Natural killer cell (primary cell): ENCODE measurements around the gene TMEM30A. TPM values are rescaled to one million over a fixed set of nuclear protein-coding genes. Genes with fewer than 3 reads are reported as not detected.

Experiments used
- ATAC-seq, 3 donors: fragments of 150-1000 bp in 2 of 3; fragments of 200-7000 bp in 1 of 3; cut with Tn5 transposase; 1 replicate in 1 of 3; 2 replicates in 2 of 3; pipeline ENCODE4 v1.10.0; 2021; ENCODE audit warnings: mild to moderate bottlenecking in 2 of 3, moderate library complexity in 2 of 3
- DNase-seq, 2 donors: peaks; one replicate each; pipeline versions ENCODE4 v3.0.0 to v3.0.0-alpha.2; 2013 to 2021; ENCODE audit warnings: mixed read lengths in 1 of 2
- H3K27ac ChIP-seq: one replicate; pipeline ENCODE4 v1.5.1; 2013; ENCODE audit warnings: mild to moderate bottlenecking, low read length
- H3K27me3 ChIP-seq: one replicate; pipeline ENCODE4 v1.6.1; 2013; ENCODE audit warnings: low read length; ENCODE audit not compliant: control insufficient read depth, insufficient read depth
- H3K36me3 ChIP-seq: one replicate; pipeline ENCODE4 v1.6.1; 2013; ENCODE audit warnings: low read length; ENCODE audit not compliant: control insufficient read depth, insufficient read depth
- H3K4me1 ChIP-seq: one replicate; pipeline ENCODE4 v1.6.1; 2013; ENCODE audit warnings: low read length; ENCODE audit not compliant: control insufficient read depth, insufficient read depth
- H3K4me3 ChIP-seq: one replicate; pipeline ENCODE4 v1.5.1; 2013; ENCODE audit warnings: low read length
- H3K9me3 ChIP-seq: one replicate; pipeline ENCODE4 v1.6.1; 2013; ENCODE audit warnings: low read length; ENCODE audit not compliant: control insufficient read depth, insufficient read depth
- H3K27ac Mint-ChIP-seq, 2 donors: one replicate each; pipeline ENCODE4 v1.8.0; 2022; ENCODE audit warnings: mild to moderate bottlenecking in 2 of 2, mixed read lengths in 2 of 2, moderate library complexity in 1 of 2
- H3K27me3 Mint-ChIP-seq, 2 donors: one replicate each; pipeline ENCODE4 v1.8.0; 2022; ENCODE audit warnings: low read depth in 2 of 2, mixed read lengths in 2 of 2
- H3K36me3 Mint-ChIP-seq: one replicate; pipeline ENCODE4 v1.8.0; 2022; ENCODE audit warnings: mixed read lengths
- H3K4me1 Mint-ChIP-seq, 2 donors: one replicate each; pipeline ENCODE4 v1.8.0; 2022; ENCODE audit warnings: mixed read lengths in 2 of 2
- H3K4me3 Mint-ChIP-seq: one replicate; pipeline ENCODE4 v1.8.0; 2022; ENCODE audit warnings: mild to moderate bottlenecking, moderate library complexity, mixed read lengths
- H3K9me3 Mint-ChIP-seq, 2 donors: one replicate each; pipeline ENCODE4 v1.8.0; 2022; ENCODE audit warnings: mixed read lengths in 2 of 2
- WGBS: methylation state at CpG from one replicate; pipeline ENCODE4 v1.1.7; 2013; ENCODE audit warnings: missing lambda C conversion rate; ENCODE audit not compliant: insufficient coverage; 5-methylcytosine and 5-hydroxymethylcytosine counted together
- intact Hi-C: fragments of 100-400 bp; cut with micrococcal nuclease; formaldehyde crosslinking; loops from one replicate; pipeline ENCODE4 v1.14.2; 2022
- total RNA-seq, 4 donors: library from RNA; stranded (reverse); fragments of 120-200 nt in 1 of 4; gene quantifications; one replicate each; pipeline versions ENCODE4 v1.2.3 to v1.2.4, GENCODE V29; 2013 to 2022
- TF ChIP-seq, protein P1 (sequence below): fragments of 200-600 bp; IDR thresholded peaks from one replicate; pipeline ENCODE4 v1.8.0; 2022; ENCODE audit warnings: antibody characterized with exemption

Gene TMEM30A
- total RNA-seq, 3 donors from 2014 or later (not counting 1 experiment from before 2014, with no cell fraction given) = 43.8 to 72.0 (median 60.7) TPM

GRCh38 chr6:75224303-75224926, 60.2 kb downstream of the TMEM30A start:
- TF ChIP-seq, protein P1, sequence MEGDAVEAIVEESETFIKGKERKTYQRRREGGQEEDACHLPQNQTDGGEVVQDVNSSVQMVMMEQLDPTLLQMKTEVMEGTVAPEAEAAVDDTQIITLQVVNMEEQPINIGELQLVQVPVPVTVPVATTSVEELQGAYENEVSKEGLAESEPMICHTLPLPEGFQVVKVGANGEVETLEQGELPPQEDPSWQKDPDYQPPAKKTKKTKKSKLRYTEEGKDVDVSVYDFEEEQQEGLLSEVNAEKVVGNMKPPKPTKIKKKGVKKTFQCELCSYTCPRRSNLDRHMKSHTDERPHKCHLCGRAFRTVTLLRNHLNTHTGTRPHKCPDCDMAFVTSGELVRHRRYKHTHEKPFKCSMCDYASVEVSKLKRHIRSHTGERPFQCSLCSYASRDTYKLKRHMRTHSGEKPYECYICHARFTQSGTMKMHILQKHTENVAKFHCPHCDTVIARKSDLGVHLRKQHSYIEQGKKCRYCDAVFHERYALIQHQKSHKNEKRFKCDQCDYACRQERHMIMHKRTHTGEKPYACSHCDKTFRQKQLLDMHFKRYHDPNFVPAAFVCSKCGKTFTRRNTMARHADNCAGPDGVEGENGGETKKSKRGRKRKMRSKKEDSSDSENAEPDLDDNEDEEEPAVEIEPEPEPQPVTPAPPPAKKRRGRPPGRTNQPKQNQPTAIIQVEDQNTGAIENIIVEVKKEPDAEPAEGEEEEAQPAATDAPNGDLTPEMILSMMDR = no peak
- WGBS = 84% methylated on average over 6 of the region's 6 CpGs
- peaks cover 21 to 60% of the 10 kb centered on the region in 2 donors for H3K27me3 Mint-ChIP-seq

GRCh38 chr6:75223428-75223827, 61.2 kb downstream of the TMEM30A start:
- H3K27me3 Mint-ChIP-seq = peaks cover 24 to 68% of the 10 kb centered on the region in 2 donors
- H3K36me3 Mint-ChIP-seq = no peaks in the 10 kb centered on the region
- Histone ChIP-seq H3K4me1 (no peaks in the 10 kb centered on the region), H3K27me3 (no peaks in the 10 kb centered on the region), H3K27ac (no peak overlapping the region), H3K36me3 (no peaks in the 10 kb centered on the region), H3K4me3 (no peak overlapping the region), H3K9me3 (no peaks in the 10 kb centered on the region)
- H3K27ac Mint-ChIP-seq = no peak overlapping the region
- WGBS = 80% methylated on average over 2 of the region's 2 CpGs
- DNase-seq = no peak
- no peak for ATAC-seq
- no peak overlapping the region for H3K4me3 Mint-ChIP-seq
- no peaks in the 10 kb centered on the region for H3K9me3 Mint-ChIP-seq
- TF ChIP-seq, protein P1 = no peak
- intact Hi-C loops = no loop called here
- no peaks in the 10 kb centered on the region for H3K4me1 Mint-ChIP-seq

More at GRCh38 chr6:75224303-75224926, 60.2 kb downstream of the TMEM30A start:
- no peak overlapping the region for H3K27ac Mint-ChIP-seq
- intact Hi-C loops = no loop called here
- H3K36me3 ChIP-seq = no peaks in the 10 kb centered on the region
- ATAC-seq = no peak
- no peak overlapping the region for H3K27ac ChIP-seq
- H3K9me3 ChIP-seq = no peaks in the 10 kb centered on the region
- H3K4me1 ChIP-seq = no peaks in the 10 kb centered on the region
- no peaks in the 10 kb centered on the region for H3K36me3 Mint-ChIP-seq
- DNase-seq = no peak
- H3K4me3 ChIP-seq = no peak overlapping the region
- no peak overlapping the region for H3K4me3 Mint-ChIP-seq
- H3K4me1 Mint-ChIP-seq = no peaks in the 10 kb centered on the region
- no peaks in the 10 kb centered on the region for H3K27me3 ChIP-seq
- no peaks in the 10 kb centered on the region for H3K9me3 Mint-ChIP-seq

GRCh38 chr6:75222261-75222660, 62.3 kb downstream of the TMEM30A start:
- no peak overlapping the region for H3K27ac ChIP-seq
- DNase-seq = no peak
- peaks cover 21 to 70% of the 10 kb centered on the region in 2 donors for H3K27me3 Mint-ChIP-seq
- no peaks in the 10 kb centered on the region for H3K9me3 Mint-ChIP-seq
- no peak overlapping the region for H3K4me3 Mint-ChIP-seq
- ATAC-seq = no peak
- no peak overlapping the region for H3K27ac Mint-ChIP-seq
- no peaks in the 10 kb centered on the region for H3K4me1 ChIP-seq
- H3K27me3 ChIP-seq = no peaks in the 10 kb centered on the region
- H3K4me3 ChIP-seq = no peak overlapping the region
- intact Hi-C loops = no loop called here
- H3K36me3 ChIP-seq = no peaks in the 10 kb centered on the region
- no peaks in the 10 kb centered on the region for H3K4me1 Mint-ChIP-seq
- TF ChIP-seq, protein P1 = no peak
- no peaks in the 10 kb centered on the region for H3K9me3 ChIP-seq
- H3K36me3 Mint-ChIP-seq = no peaks in the 10 kb centered on the region

DNA sequence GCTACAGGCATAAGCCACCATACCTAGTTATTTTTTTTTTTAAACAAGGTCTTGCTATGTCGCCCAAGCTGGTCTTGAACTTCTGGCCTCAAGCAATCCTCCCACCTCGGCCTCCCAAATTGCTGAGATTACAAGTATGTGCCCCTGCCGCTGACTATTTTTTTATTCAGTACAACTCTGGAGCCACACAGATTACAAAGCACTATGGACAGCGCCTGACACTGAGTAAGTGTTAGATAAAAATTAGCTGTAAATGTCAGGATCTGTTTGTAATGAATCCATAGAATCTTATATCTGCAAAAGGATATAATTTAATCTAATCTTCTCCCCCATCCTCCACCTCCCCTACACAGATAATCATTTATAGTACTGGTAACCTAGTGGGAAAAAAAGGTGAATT, 63.5 kb downstream of the TMEM30A start:
- WGBS = 78% methylated on average over 2 of the region's 4 CpGs
- ATAC-seq = no peak
- no peaks in the 10 kb centered on the region for H3K4me1 ChIP-seq
- H3K4me3 Mint-ChIP-seq = no peak overlapping the region
- H3K36me3 Mint-ChIP-seq = no peaks in the 10 kb centered on the region
- no peaks in the 10 kb centered on the region for H3K9me3 Mint-ChIP-seq
- no peaks in the 10 kb centered on the region for H3K36me3 ChIP-seq
- no peak overlapping the region for H3K4me3 ChIP-seq
- peaks cover 19 to 76% of the 10 kb centered on the region in 2 donors for H3K27me3 Mint-ChIP-seq
- no peak overlapping the region for H3K27ac Mint-ChIP-seq
- no peaks in the 10 kb centered on the region for H3K4me1 Mint-ChIP-seq
- TF ChIP-seq, protein P1 = no peak
- no peak overlapping the region for H3K27ac ChIP-seq
- no peaks in the 10 kb centered on the region for H3K27me3 ChIP-seq
- no peaks in the 10 kb centered on the region for H3K9me3 ChIP-seq
- intact Hi-C loops = no loop called here
- no peak for DNase-seq
